ENCODE results near the gene PBX4.
"Not testable (repeated sequence)": the region's sequence is repeated elsewhere in the genome, so short reads cannot be mapped to it uniquely, and the experiment has no call there.

Gene PBX4

GRCh38 chr19:19626516-19627472 is 8.3 kb upstream of the PBX4 start:
- no peak for DNase-seq

- no peak for DNase-seq
These were observed 5.6 kb upstream of the PBX4 start for GRCh38 chr19:19624032-19624570.

GRCh38 chr19:19623383-19623782 is 4.9 kb upstream of the PBX4 start:
- no peak for DNase-seq

GRCh38 chr19:19619849-19620210 is 1.3 kb upstream of the PBX4 start:
- no peak for DNase-seq

- no peak for DNase-seq
These were observed 828 bp upstream of the PBX4 start for GRCh38 chr19:19619181-19619848.

DNA sequence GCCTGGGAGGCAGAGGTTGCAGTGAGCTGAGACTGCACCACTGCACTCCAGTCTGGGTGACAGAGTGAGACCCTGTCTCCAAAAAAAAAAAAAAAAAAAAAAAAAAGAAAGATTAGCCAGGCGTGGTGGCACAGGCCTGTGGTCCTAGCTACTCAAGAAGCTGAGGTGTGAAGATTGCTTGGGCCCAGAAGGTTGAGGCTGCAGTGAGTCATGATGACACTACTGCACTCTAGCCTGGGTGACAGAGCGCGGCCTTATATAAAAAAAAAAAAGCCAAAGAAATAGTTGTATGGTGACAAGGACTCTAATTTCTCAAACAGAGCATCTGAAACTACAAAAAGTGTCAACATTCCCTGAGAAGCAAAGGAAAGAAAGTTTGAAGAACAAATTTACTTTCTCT is 3.4 kb downstream of the PBX4 start:
- peak; percentile 54 for DNase-seq

DNA sequence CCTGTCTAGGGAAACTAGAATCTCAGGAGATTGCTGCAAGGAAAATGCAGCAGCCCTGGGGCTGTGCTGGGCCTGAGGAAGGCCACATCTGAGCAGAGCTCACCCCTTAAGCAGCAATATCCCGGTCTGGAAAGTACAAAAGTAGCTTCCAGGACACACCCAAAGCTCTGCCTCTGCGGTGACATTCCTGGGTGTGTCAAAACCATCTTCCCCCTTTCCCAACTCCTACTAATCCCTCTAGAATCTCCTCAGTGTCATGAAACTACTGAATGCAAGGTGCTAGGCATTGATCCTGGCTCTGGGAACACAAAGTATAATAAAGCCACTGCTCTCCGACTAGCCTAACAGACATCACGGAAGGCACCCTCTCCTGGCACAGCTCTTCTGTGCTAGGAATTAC is 5.0 kb downstream of the PBX4 start:
- no peak for DNase-seq

- no peak for DNase-seq
These were observed 7.9 kb downstream of the PBX4 start for GRCh38 chr19:19610376-19611202.

DNA sequence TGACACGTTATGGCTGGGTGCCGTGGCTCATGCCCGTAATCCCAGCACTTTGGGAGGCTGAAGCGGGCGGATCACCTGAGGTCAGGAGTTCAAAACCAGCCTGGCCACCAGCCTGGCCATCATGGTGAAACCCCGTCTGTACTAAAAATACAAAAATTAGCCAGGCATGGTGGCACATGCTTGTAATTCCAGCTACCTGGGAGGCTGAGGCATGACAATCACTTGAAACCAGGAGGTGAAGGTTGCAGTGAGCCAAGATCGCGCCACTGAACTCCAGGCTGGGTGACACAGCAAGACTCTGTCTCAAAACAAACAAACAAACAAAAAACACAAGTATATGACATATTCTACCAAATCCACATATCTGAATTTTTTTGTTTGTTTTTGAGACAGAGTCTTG is 11.8 kb downstream of the PBX4 start:
- not testable (repeated sequence) for DNase-seq

DNA sequence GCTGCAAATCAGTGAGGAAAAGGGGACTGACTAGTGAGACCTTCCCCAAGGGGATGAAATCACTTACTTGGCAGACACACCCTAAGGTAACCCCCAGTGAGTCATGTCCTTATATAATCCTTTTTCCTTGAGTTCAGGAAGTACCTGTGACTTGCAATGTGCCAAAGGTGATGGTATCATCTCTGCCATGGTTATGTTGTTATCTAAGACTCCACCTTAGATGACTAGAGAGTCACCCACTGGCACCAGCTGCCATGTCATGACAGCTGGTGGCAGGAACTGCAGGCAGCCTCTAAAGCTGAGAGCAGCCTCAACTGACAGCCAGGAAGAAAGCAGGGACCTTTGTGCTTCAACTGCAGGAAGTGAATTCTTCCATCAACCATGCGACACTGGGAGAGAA is 12.5 kb downstream of the PBX4 start:
- peak; percentile 77 for DNase-seq

DNA sequence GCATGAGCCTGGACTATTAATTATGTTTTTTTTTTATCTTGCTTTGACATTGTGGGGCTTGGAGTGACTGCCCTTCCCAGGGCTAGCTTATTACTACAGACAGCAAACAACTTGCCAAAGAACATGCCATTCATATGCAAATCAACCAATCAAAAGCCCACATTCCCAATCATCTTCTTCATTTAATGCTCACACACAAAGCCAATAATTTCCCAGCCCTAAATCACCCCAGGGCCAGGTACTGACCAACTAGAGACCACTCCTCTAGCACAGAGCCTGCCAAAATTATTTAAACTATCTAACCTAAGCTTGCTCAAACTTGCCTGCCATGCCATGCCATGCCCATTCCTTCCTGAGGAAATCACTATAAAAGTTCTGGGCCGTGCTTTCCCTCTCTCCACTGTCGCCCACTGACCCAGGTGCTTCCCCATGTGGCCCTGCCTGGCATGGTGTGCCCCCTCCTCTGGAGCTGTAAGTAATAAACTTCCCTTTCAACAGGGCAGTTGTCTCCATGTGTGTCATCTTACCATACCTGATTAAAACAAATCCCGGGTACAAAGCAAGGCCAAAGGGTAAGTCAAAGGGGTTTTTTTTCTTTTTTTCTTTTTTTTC is 15.7 kb downstream of the PBX4 start:
- no peak for DNase-seq

DNA sequence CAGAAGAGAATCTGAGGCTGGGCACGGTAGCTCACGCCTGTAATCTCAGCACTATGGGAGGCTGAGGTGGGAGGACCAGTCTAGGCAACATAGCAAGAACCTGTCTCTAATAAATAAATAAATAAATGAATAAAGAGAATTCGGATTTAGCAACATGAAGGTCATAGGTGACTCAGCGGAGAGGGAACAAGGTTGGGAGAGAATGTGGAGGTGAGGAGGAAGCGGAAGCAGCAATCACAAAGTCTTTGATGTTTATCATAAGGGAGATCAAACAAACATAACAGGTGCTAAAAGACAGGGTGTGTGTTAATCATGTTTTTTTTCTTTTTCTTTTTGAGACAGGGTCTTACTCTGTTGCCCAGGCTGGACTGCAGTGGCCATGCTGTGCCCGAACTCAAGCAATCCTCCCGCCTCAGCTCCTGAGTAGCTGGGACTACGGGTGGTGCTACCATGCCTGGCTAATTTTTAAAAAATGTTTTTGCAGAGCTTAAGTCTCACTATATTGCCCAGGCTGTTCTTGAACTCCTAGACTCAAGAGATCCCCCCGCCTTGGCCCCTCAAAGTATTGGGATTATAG is 16.3 kb downstream of the PBX4 start:
- peak; percentile 61 for DNase-seq

- no peak for DNase-seq
These were observed 17.6 kb downstream of the PBX4 start for GRCh38 chr19:19600793-19601330.

- DNase-seq: peak; percentile 79
These were observed 19.6 kb downstream of the PBX4 start for GRCh38 chr19:19598728-19599451.

- DNase-seq: peak; percentile 55
These were observed 20.6 kb downstream of the PBX4 start for GRCh38 chr19:19597809-19598306.

DNA sequence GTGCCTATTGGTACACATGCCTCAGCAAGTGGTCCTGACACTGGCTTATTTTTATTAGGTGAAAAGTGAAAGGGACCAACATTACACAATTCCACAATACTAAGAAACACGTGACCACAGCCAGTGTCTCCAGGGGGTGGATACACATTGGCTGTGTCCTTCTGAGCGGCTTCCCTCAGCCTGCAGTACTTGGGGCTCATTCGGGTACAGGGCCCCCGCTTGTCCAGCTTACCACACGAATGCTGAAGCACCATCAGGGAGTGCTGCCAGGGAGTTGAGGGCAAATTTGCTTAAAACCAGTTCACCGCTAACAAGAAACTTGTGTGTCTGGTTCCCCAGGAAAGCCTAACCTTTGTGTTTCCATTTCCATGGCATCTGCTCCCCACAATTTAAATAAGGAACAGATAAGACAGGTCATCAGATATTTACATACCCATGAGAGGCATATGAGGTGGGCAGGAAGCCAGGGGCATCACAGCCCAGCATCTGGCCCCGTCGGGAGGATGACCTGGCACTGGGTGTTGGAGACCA is 23.3 kb downstream of the PBX4 start:
- no peak for DNase-seq

DNA sequence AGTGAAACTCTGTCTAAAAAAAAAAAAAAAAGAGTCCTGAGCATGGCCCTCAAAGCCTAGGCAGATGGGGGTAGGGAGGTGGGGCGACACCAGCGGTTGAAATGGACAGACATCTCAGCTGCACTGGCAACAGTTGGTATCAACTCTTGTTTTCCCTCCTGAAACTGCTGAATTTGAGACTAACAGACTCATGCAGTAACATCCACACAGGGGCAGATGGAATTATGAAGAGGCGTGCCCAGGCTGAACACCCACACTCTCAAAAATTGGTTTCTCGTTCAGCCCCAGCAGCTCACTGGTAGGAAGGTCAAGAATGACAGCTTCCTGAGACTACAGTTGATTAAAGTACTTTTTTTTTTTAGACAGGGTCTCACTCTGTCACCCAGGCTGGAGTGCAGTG is 24.1 kb downstream of the PBX4 start:
- DNase-seq: no peak

- DNase-seq: no peak
These were observed 25.8 kb downstream of the PBX4 start for GRCh38 chr19:19592690-19593089.

GRCh38 chr19:19591133-19591825 is 27.2 kb downstream of the PBX4 start:
- DNase-seq: peak; percentile 71

DNA sequence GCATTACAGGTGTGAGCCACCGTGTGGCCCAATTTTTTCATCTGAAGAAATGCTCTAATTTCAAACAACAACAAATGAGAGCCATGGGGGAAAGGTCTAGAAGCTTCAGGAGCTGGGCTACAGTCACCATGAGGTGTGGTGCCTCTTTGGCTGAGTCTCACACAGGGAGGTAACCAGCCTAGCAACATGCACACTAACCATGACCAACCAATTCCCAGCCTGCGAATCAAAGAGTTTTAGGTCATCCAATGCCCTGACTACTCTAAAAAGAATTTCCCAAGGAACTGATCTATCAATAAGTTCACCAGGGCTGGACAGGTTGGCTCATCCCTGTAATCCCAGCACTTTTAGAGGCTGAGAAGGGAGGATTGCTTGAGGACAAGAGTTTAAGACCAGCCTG is 29.9 kb downstream of the PBX4 start:
- no peak for DNase-seq
